Adrenal gland (tissue), 5 donors: ENCODE data around the gene LCOR.

Source experiments
- CTCF ChIP-seq, 6 experiments: fragments of 450-650 bp in 4 of 6; fragments of 200-600 bp in 2 of 6; sonication (generic) in 1 of 6; IDR thresholded peaks; 1 replicate in 5 of 6; 2 replicates in 1 of 6; pipeline versions ENCODE4 v1.5.1 to v1.8.0; 2016 to 2021; ENCODE audit warnings: antibody characterized with exemption in 6 of 6, mild to moderate bottlenecking in 2 of 6, moderate library complexity in 1 of 6
- POLR2A ChIP-seq, 2 donors: fragments of 450-650 bp; IDR thresholded peaks; one replicate each; pipeline ENCODE4 v1.6.1; 2017; ENCODE audit warnings: antibody characterized with exemption in 2 of 2, mild to moderate bottlenecking in 2 of 2, moderate library complexity in 1 of 2
- donor health status: DM: no; HTN: no; CAD: no.

GRCh38 chr10:97022616-97023015 is 190.5 kb downstream of the LCOR start:
- TF ChIP-seq CTCF (IDR thresholded peaks at IDR 0.05): no peak
- TF ChIP-seq POLR2A (IDR thresholded peaks at IDR 0.05): no peak
